ENCODE data around the gene CA10.

DNA sequence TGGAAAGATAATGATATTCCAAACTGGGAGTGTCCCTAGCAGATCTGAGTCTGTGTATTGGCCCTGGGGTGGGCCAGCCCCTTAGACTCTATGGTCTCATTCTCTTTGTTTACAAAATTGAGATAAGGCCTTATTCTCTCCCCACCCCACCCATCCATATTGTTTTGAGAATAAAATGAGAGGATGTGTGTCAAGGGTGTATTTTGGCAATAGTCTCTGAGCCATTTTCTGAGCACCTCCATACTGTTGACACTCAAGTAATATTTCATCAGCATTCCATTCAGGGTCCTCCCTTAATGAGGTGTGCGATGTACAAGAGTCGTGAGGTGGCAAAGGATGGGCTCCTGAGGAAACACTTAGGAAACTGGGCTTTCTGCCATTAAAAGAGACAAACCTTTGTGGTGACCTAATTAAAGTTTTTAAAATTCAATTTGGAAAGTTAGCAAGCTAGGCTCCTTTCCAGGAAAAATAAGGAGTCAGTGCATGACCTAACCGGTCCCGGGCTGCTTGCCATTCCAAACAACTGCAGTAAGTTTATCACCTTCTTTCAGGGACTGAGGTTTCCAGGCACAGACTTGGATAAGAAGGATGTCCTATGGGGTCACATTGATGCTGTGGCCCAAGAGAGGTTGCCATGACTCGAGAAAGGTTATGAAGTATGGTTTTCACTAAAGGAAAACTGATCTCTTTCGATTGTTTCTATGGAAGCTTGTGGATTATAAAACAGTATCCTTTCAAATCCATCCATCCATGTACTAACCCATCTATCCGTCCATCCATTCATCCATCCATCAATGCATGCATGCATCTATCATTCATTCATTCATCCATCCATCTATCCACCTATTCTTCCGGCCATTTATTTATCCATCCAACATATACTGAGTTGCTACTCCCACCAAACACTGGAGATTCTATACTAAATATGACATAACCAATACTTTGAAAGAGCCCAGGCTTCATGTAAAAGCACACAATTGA is 454.9 kb downstream of the CA10 start:
- TF ChIP-seq CTCF (IDR thresholded peaks at IDR 0.05; ENCODE audit: poor library complexity, severe bottlenecking) (no peak), EP300 (conservative IDR thresholded peaks at IDR 0.05; ENCODE audit: poor library complexity, severe bottlenecking) (no peak), POLR2AphosphoS5 (IDR thresholded peaks at IDR 0.05) (no peak), SMC3 (conservative IDR thresholded peaks at IDR 0.05; ENCODE audit: poor library complexity) (no peak)
- TF ChIP-seq, protein P1, sequence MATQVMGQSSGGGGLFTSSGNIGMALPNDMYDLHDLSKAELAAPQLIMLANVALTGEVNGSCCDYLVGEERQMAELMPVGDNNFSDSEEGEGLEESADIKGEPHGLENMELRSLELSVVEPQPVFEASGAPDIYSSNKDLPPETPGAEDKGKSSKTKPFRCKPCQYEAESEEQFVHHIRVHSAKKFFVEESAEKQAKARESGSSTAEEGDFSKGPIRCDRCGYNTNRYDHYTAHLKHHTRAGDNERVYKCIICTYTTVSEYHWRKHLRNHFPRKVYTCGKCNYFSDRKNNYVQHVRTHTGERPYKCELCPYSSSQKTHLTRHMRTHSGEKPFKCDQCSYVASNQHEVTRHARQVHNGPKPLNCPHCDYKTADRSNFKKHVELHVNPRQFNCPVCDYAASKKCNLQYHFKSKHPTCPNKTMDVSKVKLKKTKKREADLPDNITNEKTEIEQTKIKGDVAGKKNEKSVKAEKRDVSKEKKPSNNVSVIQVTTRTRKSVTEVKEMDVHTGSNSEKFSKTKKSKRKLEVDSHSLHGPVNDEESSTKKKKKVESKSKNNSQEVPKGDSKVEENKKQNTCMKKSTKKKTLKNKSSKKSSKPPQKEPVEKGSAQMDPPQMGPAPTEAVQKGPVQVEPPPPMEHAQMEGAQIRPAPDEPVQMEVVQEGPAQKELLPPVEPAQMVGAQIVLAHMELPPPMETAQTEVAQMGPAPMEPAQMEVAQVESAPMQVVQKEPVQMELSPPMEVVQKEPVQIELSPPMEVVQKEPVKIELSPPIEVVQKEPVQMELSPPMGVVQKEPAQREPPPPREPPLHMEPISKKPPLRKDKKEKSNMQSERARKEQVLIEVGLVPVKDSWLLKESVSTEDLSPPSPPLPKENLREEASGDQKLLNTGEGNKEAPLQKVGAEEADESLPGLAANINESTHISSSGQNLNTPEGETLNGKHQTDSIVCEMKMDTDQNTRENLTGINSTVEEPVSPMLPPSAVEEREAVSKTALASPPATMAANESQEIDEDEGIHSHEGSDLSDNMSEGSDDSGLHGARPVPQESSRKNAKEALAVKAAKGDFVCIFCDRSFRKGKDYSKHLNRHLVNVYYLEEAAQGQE (IDR thresholded peaks at IDR 0.05; ENCODE audit: borderline replicate concordance) = no peak
